Measurements from ENCODE around the gene PARPBP. TPM values are rescaled to one million over a fixed set of nuclear protein-coding genes. Genes with fewer than 3 reads are reported as not detected.

Gene PARPBP, protein sequence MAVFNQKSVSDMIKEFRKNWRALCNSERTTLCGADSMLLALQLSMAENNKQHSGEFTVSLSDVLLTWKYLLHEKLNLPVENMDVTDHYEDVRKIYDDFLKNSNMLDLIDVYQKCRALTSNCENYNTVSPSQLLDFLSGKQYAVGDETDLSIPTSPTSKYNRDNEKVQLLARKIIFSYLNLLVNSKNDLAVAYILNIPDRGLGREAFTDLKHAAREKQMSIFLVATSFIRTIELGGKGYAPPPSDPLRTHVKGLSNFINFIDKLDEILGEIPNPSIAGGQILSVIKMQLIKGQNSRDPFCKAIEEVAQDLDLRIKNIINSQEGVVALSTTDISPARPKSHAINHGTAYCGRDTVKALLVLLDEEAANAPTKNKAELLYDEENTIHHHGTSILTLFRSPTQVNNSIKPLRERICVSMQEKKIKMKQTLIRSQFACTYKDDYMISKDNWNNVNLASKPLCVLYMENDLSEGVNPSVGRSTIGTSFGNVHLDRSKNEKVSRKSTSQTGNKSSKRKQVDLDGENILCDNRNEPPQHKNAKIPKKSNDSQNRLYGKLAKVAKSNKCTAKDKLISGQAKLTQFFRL
- 2.0 and 2.8 TPM in 2 replicates for total RNA-seq

DNA sequence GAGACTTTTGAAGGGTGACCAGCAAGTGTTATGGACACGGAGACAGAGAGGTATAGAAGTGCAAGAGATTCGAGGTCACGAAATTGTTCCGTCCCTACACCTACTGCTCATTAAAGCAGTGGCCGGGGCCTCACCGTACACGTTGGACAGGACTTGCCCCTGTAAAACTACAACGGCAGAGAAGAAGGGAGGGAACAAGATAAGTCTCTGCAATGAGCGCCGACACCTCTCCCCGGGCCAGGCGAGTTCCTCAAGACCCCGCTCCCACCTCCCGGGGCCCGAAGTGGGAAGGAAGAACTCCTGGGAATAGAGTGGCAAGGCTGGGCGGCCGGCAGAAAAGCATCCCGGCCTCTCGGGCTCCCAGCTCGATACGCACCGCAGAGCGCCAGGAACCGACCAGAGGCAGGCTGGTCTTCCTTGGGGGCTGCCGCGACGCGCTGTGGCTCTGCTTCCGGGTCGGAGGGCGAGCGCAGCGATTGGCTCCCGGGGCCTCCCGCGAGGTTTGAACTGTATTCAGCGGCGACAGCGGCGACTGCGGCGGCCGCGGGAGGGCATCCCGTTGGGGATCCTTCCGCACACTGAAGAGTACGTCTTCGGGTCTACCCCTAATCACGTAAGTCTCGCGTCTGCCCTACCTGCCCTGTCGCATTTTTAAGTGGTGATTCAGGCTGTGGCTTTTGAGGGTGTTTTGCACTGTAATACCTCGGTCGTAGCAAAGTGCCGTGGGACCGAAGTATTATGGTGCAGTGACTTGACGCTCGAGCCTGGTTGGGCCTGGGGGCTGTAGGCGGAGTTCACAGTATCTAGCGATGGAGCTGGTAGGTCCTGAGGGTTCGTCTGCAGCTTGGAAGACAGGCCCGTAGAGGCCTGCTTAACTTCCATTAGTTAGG, at the start of gene PARPBP, which contains the start of gene NUP37:
TSS of gene PARPBP (plus strand) at position 510 of the 890 bp plus-strand sequence. CDS start 3,706 bp downstream, outside the sequence.
TSS of gene NUP37 (minus strand) at position 441 of the 890 bp plus-strand sequence. CDS start 1,596 bp downstream, outside the sequence.

DNA sequence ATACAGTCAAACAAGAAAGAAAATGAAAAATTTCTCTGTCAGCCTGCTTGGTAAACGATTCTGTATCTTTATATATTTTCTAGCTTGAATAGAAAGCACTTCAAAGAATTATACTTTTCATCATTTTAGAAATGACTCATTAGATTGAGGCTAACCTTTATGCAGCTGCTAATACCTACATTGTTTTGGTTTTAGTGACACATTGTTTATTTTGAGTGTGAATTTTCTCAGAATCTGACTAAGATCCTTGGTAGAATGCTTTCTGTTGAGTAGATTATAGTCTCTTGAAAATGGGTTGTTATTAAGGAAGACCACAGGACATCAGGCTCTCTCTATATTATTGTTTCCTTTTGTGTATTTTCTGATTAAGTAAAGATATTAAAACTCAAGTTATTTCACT, 77.8 kb downstream of the PARPBP start, which contains the start of gene PMCH:
TSS of gene PMCH (minus strand) at position 45 of the 400 bp plus-strand sequence. CDS start 63 bp downstream, outside the sequence.

Other genes starting within 250 kb of the PARPBP start
- gene DRAM1, start 242.6 kb upstream of the PARPBP start, total RNA-seq, result 3.4 and 8.5 TPM in 2 replicates
- gene WASHC3, start 58.2 kb upstream of the PARPBP start, total RNA-seq, result 86.9 and 112 TPM in 2 replicates
- 19.0 and 21.4 TPM in 2 replicates for gene NUP37, start 69 bp upstream of the PARPBP start, total RNA-seq
- not detected in 2 replicates for gene PMCH, start 77.7 kb downstream of the PARPBP start, total RNA-seq